Fibroblast of lung (primary cell): ENCODE measurements around the gene ERVMER34-1. TPM values are rescaled to one million over a fixed set of nuclear protein-coding genes. Genes with fewer than 3 reads are reported as not detected.

Source experiments
- DNase-seq, 2 donors: peaks; one replicate each; pipeline versions ENCODE4 v3.0.0 to v3.0.0-alpha.2; 2010; ENCODE audit warnings: low read depth in 2 of 2
- H2AFZ ChIP-seq: 2 replicates; pipeline ENCODE4 v1.5.1; 2012; ENCODE audit warnings: low read length, control low read depth, inconsistent platforms
- H3K27ac ChIP-seq: 2 replicates; pipeline ENCODE4 v1.5.1; 2011; ENCODE audit warnings: low read length, control low read depth; ENCODE audit not compliant: insufficient read depth
- H3K27me3 ChIP-seq: 2 replicates; pipeline ENCODE4 v1.5.1; 2011; ENCODE audit warnings: mild to moderate bottlenecking, low read length; ENCODE audit not compliant: control insufficient read depth, insufficient read depth
- H3K36me3 ChIP-seq: 2 replicates; pipeline ENCODE4 v1.5.1; 2011; ENCODE audit warnings: low read length; ENCODE audit not compliant: control insufficient read depth, insufficient read depth
- H3K4me1 ChIP-seq: 2 replicates; pipeline ENCODE4 v1.5.1; 2011; ENCODE audit warnings: low read length; ENCODE audit not compliant: control insufficient read depth, insufficient read depth; ENCODE audit errors: extremely low read depth
- H3K4me2 ChIP-seq: 2 replicates; pipeline ENCODE4 v1.5.1; 2011; ENCODE audit warnings: low read length, control low read depth; ENCODE audit not compliant: insufficient read depth; ENCODE audit errors: extremely low read depth
- H3K4me3 ChIP-seq, 4 experiments: fragments of 200-600 bp in 1 of 4; sonication (generic) in 1 of 4; replicated peaks in 1 of 4; 2 replicates each; pipeline ENCODE4 v1.5.1; 2011 to 2016; ENCODE audit warnings: low read length in 4 of 4, low read depth in 3 of 4, mild to moderate bottlenecking in 3 of 4, control low read depth in 2 of 4, inconsistent platforms in 1 of 4, mixed read lengths in 1 of 4; ENCODE audit not compliant: insufficient read depth in 1 of 4; ENCODE audit errors: control extremely low read depth in 1 of 4
- H3K79me2 ChIP-seq: 2 replicates; pipeline ENCODE4 v1.5.1; 2012; ENCODE audit warnings: mild to moderate bottlenecking, low read length, inconsistent platforms; ENCODE audit not compliant: control insufficient read depth, insufficient read depth
- H3K9ac ChIP-seq: 2 replicates; pipeline ENCODE4 v1.5.1; 2011; ENCODE audit warnings: mild to moderate bottlenecking, low read length, control low read depth; ENCODE audit not compliant: insufficient read depth
- H3K9me3 ChIP-seq: 2 replicates; pipeline ENCODE4 v1.5.1; 2012; ENCODE audit warnings: low read depth, low read length; ENCODE audit not compliant: control insufficient read depth, insufficient read depth
- H4K20me1 ChIP-seq: 2 replicates; pipeline ENCODE4 v1.5.1; 2011; ENCODE audit warnings: low read length; ENCODE audit not compliant: control insufficient read depth, insufficient read depth; ENCODE audit errors: extremely low read depth
- CTCF ChIP-seq, 2 donors: IDR thresholded peaks in 1 of 2; conservative IDR thresholded peaks in 1 of 2; 1 replicate in 1 of 2; 2 replicates in 1 of 2; pipeline ENCODE4 v1.5.1; 2011 to 2012; ENCODE audit warnings: low read length in 2 of 2, control low read depth in 1 of 2, inconsistent platforms in 1 of 2, low read depth in 1 of 2, mild to moderate bottlenecking in 1 of 2
- EZH2 ChIP-seq: IDR thresholded peaks from 2 replicates; pipeline ENCODE4 v1.5.1; 2012; ENCODE audit warnings: low read length, control low read depth, mild to moderate bottlenecking; ENCODE audit errors: missing control alignments
- polyA plus RNA-seq, 2 donors: library from polyadenylated mRNA; depleted of rRNA in 1 of 2; stranded (reverse) in 1 of 2; unstranded in 1 of 2; fragments of >200 nt; gene quantifications; 2 replicates each; pipeline ENCODE4 v1.2.1, GENCODE V29; 2011 to 2012; ENCODE audit warnings: missing spikeins in 1 of 2
- total RNA-seq: library from RNA; depleted of rRNA; stranded (reverse); fragments of >200 nt; gene quantifications from 2 replicates; pipeline ENCODE4 v1.2.1, GENCODE V29; 2014

Gene ERVMER34-1
- total and polyA plus RNA-seq, 2 donors (not counting 1 experiment from before 2014, with no cell fraction given), result under 0.01 to 0.54 TPM

GRCh38 chr4:52783069-52783468 lies 31.8 kb upstream of the ERVMER34-1 start:
- no peak overlapping the region for H3K4me3 ChIP-seq
- TF ChIP-seq CTCF (conservative IDR thresholded peaks at IDR 0.05 in 1 of 2, IDR thresholded peaks at IDR 0.05 in 1 of 2; ENCODE audit: low read depth in 1 of 2, low read length in 2 of 2) (no peak), EZH2 (no peak)
- no peaks in the 10 kb centered on the region for H3K4me1 ChIP-seq
- no peak overlapping the region for H3K9ac ChIP-seq
- no peaks in the 10 kb centered on the region for H4K20me1 ChIP-seq
- peaks cover 4% of the 10 kb centered on the region for H3K27me3 ChIP-seq
- no peaks in the 10 kb centered on the region for H3K9me3 ChIP-seq
- no peak overlapping the region for H2AFZ ChIP-seq
- no peak overlapping the region for H3K27ac ChIP-seq
- no peak for DNase-seq
- no peak overlapping the region for H3K4me2 ChIP-seq
- no peaks in the 10 kb centered on the region for H3K36me3 ChIP-seq
- no peaks in the 10 kb centered on the region for H3K79me2 ChIP-seq

- no peaks in the 10 kb centered on the region for H3K4me1 ChIP-seq
- no peak overlapping the region for H2AFZ ChIP-seq
- no peaks in the 10 kb centered on the region for H3K9me3 ChIP-seq
- H4K20me1 ChIP-seq, result no peaks in the 10 kb centered on the region
- H3K27me3 ChIP-seq, result peaks cover under 1% of the 10 kb centered on the region
- no peak overlapping the region for H3K4me3 ChIP-seq
- H3K9ac ChIP-seq, result no peak overlapping the region
- no peak overlapping the region for H3K4me2 ChIP-seq
- no peak overlapping the region for H3K27ac ChIP-seq
- no peaks in the 10 kb centered on the region for H3K36me3 ChIP-seq
- no peaks in the 10 kb centered on the region for H3K79me2 ChIP-seq
- no peak for TF ChIP-seq EZH2
- TF ChIP-seq CTCF (conservative IDR thresholded peaks at IDR 0.05 in 1 of 2, IDR thresholded peaks at IDR 0.05 in 1 of 2; ENCODE audit: low read depth in 1 of 2, low read length in 2 of 2), result no peak
- DNase-seq, result peak in 1 of 2 donors; percentile 8
Measured at GRCh38 chr4:52780617-52781354, 29.6 kb upstream of the ERVMER34-1 start.

GRCh38 chr4:52780206-52780605 lies 29.0 kb upstream of the ERVMER34-1 start:
- no peaks in the 10 kb centered on the region for H3K4me1 ChIP-seq
- H3K27me3 ChIP-seq, result no peaks in the 10 kb centered on the region
- DNase-seq, result peak; percentile 64 to 65
- no peaks in the 10 kb centered on the region for H4K20me1 ChIP-seq
- no peaks in the 10 kb centered on the region for H3K36me3 ChIP-seq
- no peak overlapping the region for H3K4me2 ChIP-seq
- H3K27ac ChIP-seq, result no peak overlapping the region
- H3K9me3 ChIP-seq, result no peaks in the 10 kb centered on the region
- no peaks in the 10 kb centered on the region for H3K79me2 ChIP-seq
- H3K4me3 ChIP-seq, result no peak overlapping the region
- TF ChIP-seq CTCF (conservative IDR thresholded peaks at IDR 0.05 in 1 of 2, IDR thresholded peaks at IDR 0.05 in 1 of 2; ENCODE audit: low read depth in 1 of 2, low read length in 2 of 2) (no peak), EZH2 (no peak)
- no peak overlapping the region for H3K9ac ChIP-seq
- no peak overlapping the region for H2AFZ ChIP-seq
